HG03460 (cell line): ENCODE results near the gene DMRTB1.
"Not testable (repeated sequence)": the region's sequence is repeated elsewhere in the genome, so short reads cannot be mapped to it uniquely, and the experiment has no call there.

ENCODE experiments used
- ATAC-seq: cut with Tn5 transposase; IDR thresholded peaks from one replicate; pipeline ENCODE4 v1.9.1; 2021; ENCODE audit not compliant: unreplicated experiment

DMRTB1 gene

DNA sequence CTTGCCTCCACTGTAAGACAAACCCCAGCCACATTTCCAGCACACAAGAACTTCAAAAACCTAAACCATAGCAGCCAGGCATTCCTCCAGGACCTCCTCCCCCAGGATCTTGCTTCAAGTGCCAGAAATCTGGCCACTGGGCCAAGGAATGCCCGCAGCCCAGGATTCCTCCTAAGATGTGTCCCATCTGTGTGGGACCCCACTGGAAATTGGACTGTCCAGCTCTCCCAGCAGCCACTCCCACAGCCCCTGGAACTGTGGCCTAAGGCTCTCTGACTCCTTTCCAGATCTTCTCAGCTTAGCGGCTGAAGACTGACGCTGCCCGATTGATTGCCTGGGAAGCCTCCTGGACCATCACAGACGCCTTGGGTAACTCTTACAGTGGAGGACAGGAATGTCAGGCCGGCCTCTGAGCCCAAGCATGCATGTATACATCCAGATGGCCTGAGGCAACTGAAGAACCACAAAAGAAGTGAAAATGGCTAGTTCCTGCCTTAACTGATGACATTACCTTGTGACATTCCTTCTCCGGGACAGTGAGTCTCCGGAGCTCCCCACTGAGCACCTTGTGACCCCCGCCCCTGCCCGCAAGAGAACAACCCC lies 24.7 kb upstream of the DMRTB1 start:
- not testable (repeated sequence) for ATAC-seq

GRCh38 chr1:53435151-53435550 lies 24.0 kb upstream of the DMRTB1 start:
- no peak for ATAC-seq

DNA sequence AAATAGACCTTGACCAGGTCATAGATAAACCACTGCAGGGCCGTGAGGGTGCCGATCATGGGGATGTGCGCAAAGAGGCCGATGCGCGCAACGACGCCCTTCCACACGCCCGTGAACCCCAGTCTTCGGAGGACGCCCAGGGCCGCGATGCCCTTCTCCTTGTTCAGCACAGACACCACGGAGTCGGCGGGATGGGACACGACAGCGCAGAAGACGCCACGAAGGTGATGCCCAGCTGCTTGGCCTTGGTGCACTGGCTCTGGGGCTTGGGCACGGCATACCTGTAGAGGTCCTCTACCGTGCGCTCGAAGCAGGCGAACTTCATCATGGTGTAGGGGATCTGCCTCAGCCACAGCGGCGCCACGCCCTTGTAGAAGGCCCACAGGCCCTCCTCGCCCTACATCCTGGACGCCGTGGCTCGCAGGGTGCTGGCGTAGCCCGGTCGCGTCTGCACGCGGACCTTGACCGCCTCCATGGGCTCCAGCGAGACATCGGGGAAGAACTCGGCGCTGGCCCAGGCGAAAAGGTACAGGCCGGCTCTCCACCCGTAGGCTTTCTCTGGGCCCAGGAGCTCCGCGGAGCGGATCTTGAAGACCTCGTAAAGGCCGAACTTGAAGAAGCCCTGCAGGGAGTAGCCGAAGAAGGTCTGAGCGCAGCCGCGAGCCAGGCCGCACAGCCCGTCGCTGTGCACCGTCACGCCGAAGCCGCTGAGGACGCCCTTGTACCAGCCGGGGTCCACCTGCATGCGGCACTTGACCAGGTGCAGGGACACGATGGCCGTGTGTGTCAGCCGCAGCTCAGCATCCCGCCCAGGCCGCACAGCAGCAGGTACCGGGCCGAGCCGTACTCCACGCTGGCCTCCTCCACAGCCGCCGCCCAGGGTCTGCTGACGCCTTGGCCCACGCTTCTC lies 20.5 kb upstream of the DMRTB1 start:
- no peak for ATAC-seq

DNA sequence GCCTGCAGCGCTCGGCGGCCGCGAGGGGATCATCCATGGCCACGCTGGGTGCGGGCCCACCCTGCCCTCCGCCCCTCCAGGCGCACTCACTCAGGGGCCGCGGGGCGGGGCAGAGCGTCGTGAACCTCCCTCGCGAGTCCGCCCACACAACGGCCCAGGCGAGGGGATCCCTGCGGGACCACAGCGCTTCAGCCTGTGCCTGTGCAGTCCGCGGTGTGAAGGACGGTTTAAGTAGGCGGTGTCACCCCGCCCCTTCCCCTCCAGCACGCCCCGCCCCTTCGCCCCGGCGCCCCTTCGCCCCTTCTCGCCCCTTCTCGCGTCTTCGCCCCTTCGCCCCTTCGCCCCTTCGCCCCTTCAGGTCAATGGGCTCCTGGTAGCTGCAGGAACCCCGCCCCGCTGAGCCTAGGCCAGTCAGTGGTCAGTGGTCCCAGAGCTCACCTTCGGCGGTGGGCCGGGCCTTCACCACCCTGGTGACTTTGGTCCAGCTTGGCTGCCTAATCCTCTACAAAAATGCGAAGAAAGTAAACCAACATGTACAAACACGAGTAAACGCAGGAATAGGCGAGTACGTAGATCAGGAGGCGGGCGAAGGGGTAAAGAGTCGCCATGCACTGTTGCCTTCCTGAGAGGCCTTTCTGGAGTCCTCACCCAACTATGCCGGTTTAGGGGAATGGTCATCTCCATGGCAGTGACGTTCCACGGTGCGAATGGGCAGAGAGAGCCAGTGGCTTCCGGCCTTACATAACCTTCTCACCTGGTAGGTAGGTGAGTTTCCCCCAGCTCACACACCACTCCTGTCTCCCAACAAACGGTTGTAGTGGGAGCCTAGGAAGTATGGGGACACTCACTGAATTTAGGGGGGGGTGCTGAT lies 19.6 kb upstream of the DMRTB1 start:
- ATAC-seq: no peak

- no peak for ATAC-seq
Observed at GRCh38 chr1:53440633-53441032, 18.6 kb upstream of the DMRTB1 start.

DNA sequence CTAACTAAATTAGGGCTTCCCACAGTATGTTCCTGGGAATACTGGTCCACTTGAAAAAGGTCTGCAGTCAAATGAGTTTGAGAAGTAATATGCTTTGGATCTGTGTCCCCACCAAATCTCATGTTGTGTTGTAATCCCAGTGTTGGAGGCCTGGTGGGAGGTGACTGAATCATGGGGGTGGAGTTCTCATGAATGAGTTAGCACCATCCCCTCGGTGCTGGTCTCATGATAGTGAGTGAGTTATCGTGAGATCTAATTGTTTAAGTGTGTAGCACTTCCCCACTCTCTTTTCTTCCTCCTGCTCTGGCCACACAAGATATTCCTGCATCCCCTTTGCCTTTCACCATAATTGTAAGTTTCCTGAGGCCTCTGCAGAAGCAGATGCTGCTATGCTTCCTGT lies 16.9 kb upstream of the DMRTB1 start:
- ATAC-seq: no peak

DNA sequence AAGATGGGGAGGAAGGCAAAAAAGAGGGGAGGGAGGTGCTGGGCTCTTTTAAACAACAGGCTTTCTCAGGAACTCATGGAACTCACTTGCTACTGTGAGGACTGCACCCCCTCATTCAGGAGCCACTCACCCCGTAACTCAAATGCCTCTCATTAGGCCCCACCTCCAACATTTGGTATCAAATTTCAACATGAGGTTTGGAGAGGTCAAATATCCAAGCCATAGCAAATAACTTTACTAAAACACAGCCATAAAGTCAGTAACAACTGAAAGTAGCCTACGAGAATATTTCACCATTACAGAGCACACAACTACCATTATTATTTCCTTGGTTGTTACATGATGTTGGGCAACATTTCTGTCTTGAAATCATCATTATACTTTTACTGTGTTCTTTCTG lies 13.1 kb upstream of the DMRTB1 start:
- no peak for ATAC-seq

DNA sequence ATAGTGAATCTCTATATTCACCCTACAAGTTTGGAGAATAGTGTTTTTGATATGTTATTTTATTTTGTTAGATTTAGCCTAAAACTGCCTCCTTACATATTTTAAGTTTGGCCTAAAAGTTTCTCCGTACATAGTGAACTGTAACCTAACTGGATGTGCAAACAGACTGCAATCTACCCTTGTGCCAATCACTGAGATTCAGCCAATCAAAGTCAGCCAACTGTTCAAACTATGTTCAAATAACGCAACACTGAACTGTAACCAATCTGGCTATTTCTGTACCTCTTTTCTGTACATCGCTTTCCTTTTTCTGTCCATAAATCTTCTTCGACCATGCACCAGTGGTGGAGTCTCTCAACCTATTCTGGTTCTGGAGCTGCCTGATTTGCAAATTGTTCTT lies 11.8 kb upstream of the DMRTB1 start:
- no peak for ATAC-seq

- no peak for ATAC-seq
Observed at GRCh38 chr1:53448241-53448841, 10.9 kb upstream of the DMRTB1 start.

GRCh38 chr1:53449021-53449420 lies 10.2 kb upstream of the DMRTB1 start:
- no peak for ATAC-seq

- ATAC-seq: no peak
Observed at GRCh38 chr1:53449693-53450092, 9.5 kb upstream of the DMRTB1 start.

DNA sequence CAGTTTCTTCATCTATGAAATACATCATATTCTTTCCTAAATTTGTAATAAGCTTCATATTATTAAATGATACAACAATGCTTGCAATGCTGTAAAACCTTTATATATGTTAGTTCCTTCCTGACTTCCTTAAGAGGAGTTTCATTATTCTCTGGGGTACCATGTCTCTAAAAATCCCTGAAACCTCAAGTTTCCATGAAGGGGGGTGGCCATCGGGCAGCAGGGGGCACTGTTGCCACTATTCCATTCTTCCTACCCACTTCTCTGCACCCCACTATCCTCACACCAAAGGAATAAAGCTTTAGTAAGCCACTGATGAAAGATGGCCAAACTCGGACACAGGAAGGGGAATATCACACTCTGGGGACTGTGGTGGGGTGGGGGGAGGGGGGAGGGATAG lies 9.0 kb upstream of the DMRTB1 start:
- no peak for ATAC-seq

- no peak for ATAC-seq
Observed at GRCh38 chr1:53454019-53454418, 5.2 kb upstream of the DMRTB1 start.

- ATAC-seq: no peak
Observed at GRCh38 chr1:53455364-53455991, 3.7 kb upstream of the DMRTB1 start.

GRCh38 chr1:53458634-53459033 lies 565 bp upstream of the DMRTB1 start:
- no peak for ATAC-seq

GRCh38 chr1:53460211-53460634 lies 1.0 kb downstream of the DMRTB1 start:
- ATAC-seq: no peak

DNA sequence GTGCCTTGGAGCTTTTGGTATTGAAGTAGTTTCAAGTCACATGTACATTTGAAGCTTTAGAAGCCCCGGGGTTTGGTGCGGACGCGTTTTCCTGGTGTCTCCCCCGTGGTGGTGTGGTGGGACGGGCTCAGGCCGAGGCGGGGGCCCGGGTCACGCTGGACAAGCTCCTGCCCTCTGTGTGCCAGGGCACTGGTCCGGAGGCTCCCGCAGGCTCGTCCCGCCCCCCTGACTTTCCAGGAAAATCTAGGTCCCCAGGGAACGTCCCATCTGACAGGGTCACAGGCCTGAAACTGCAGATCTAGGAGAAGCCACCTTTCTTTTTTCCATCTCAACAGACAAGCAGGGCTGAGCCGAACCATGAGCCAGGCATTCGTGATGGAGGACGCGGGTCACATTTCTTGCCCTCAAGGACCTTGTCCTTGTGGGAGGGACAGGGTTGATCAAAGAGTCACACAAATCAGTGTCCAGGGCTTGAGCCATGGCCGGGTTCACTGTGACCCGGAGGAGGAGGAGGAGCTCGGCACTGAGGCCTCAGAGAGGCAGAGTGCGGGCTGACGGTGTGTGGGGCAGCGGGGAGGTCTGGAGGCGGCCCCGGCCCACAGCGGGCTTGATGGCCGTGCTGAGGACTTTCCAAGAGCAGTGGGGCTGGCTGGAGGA lies 1.6 kb downstream of the DMRTB1 start:
- no peak for ATAC-seq

DNA sequence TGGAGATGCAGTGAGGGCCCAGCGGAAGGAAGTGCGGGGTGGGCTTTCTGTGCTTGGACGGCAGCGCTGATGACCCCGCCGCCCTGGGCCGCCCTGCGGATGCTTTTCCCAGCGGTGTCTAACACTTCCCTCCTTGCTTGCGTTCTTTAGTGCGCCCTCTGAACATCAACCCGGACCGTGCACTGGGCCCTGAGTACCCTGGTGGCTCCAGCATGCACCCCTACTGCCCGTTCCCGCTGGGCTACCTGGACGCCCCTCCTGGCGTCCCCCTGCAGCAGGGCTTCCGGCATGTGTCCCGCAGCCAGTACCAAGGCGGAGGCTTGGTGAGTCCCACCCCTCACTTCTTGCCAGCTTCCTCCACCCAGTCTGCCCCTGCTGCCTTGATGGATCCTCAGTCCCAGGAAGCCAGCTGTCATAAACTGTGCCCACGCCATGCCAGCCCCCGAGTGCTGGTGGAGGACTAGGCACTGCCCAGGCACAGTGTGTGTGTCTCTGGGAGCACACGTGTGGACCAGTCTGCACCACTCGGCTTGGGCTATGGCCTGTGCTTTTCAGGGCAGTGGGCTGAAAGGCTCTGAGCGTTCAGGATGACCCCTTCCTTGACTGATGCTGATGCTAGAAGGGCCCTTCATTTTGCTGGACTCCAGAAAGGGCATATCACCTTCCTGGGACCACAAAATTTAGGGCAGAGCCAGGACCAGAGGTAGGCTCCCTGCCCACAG lies 2.3 kb downstream of the DMRTB1 start:
- ATAC-seq: no peak

DNA sequence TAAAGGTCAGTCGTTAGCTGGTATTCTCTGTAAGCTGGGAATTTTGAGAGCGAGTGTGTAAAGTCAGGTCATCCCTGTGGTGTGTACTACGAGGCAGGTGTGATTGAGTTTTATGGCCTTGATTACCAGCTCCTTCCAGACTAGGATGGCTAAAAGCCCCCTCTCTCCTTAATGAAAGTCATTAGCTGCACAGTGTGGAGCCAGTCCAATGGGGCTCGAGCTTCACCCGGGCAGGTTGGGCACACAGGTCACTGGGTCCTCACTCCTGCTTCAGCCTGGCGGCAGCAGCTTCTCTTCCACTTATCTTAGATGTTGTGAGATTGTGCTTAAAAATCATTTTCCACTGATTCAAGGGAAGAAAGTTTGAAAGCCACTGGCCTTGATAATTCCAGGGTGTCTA lies 3.0 kb downstream of the DMRTB1 start:
- no peak for ATAC-seq
